Measurements from ENCODE around the gene SVEP1. TPM values are rescaled to one million over a fixed set of nuclear protein-coding genes. Genes with fewer than 3 reads are reported as not detected.

SVEP1 gene
- total and polyA plus RNA-seq, 2 of the 13 experiments (the other 11 are each of a cell fraction or from before 2014, with no cell fraction given): not detected

DNA sequence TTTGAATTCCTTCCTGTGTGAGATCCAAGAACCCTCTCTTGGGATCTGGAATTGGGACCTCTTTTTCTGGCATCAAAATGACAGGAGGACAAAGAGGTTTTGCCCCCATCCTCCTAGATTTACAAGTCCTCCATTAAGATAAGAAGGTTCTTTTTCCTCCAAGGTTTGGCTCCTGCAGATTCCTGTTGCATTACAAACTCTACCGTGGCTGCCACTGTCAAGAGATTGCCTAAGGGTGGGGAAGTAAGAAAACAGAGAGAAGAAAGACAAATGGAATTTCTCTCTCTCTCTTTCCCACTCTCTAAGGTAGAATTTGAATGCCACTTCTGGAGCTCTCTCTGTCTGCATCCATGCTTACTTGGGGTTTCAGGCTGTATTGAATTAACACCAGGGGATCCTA lies 12.0 kb upstream of the SVEP1 start:
- Histone ChIP-seq H3K4me2 (ENCODE audit: low read depth, low read length) (no peak overlapping the region), H3K4me3 (replicated peaks in 1 of 3; ENCODE audit: insufficient read depth in 1 of 3, low read depth in 2 of 3, low read length in 3 of 3) (no peak overlapping the region), H3K79me2 (ENCODE audit: insufficient read depth, low read length) (no peaks in the 10 kb centered on the region), H3K27ac (ENCODE audit: extremely low read length, insufficient read depth, low read length) (no peak overlapping the region), H3K4me1 (ENCODE audit: insufficient read depth, low read length) (no peaks in the 10 kb centered on the region), H2AFZ (ENCODE audit: low read length) (no peak overlapping the region), H3K9me3 (ENCODE audit: low read length) (no peaks in the 10 kb centered on the region), H4K20me1 (ENCODE audit: insufficient read depth, low read length) (no peaks in the 10 kb centered on the region), H3K27me3 (ENCODE audit: control insufficient read depth in 1 of 2, insufficient read depth in 2 of 2, low read length in 2 of 2) (no peaks in the 10 kb centered on the region), H3K36me3 (replicated peaks in 1 of 2; ENCODE audit: control insufficient read depth in 1 of 2, insufficient read depth in 2 of 2, low read length in 2 of 2) (no peaks in the 10 kb centered on the region), H3K9ac (ENCODE audit: insufficient read depth, low read depth, low read length) (no peak overlapping the region)
- CTCF ChIA-PET (ENCODE audit: low intra/inter-chr PET ratio, low total read pairs): no interaction called here
- intact Hi-C loops (cut with micrococcal nuclease; ENCODE audit: unreplicated experiment): no loop called here
- no peak for TF ChIP-seq ZC3H4 (CRISPR knock-in tag; IDR thresholded peaks at IDR 0.05; ENCODE audit: borderline replicate concordance)
- DNase-seq (ENCODE audit: low spot score) (no peak), FAIRE-seq (no peak), ATAC-seq (no peak)
- POLR2A ChIA-PET: no interaction called here
- in situ Hi-C loops (cut with HindIII; ENCODE audit: extremely low pct_ligation_motif_present, low pct_unique_long_range_greater_than_20kb): no loop called here
- 0% methylated on average over 1 of the region's 1 CpG for WGBS (ENCODE audit: low lambda C conversion rate)
- BruUV-seq (replicated peaks): no TSS peak

- Histone ChIP-seq H3K9me3 (ENCODE audit: low read length) (no peaks in the 10 kb centered on the region), H3K79me2 (ENCODE audit: insufficient read depth, low read length) (no peaks in the 10 kb centered on the region), H4K20me1 (ENCODE audit: insufficient read depth, low read length) (no peaks in the 10 kb centered on the region), H3K36me3 (replicated peaks in 1 of 2; ENCODE audit: control insufficient read depth in 1 of 2, insufficient read depth in 2 of 2, low read length in 2 of 2) (no peaks in the 10 kb centered on the region), H3K9ac (ENCODE audit: insufficient read depth, low read depth, low read length) (no peak overlapping the region), H3K27ac (ENCODE audit: extremely low read length, insufficient read depth, low read length) (no peak overlapping the region), H3K4me3 (replicated peaks in 1 of 3; ENCODE audit: insufficient read depth in 1 of 3, low read depth in 2 of 3, low read length in 3 of 3) (no peak overlapping the region), H2AFZ (ENCODE audit: low read length) (no peak overlapping the region), H3K4me2 (ENCODE audit: low read depth, low read length) (no peak overlapping the region), H3K4me1 (ENCODE audit: insufficient read depth, low read length) (no peaks in the 10 kb centered on the region), H3K27me3 (ENCODE audit: control insufficient read depth in 1 of 2, insufficient read depth in 2 of 2, low read length in 2 of 2) (no peaks in the 10 kb centered on the region)
- FAIRE-seq (no peak), DNase-seq (ENCODE audit: low spot score) (no peak), ATAC-seq (no peak)
- in situ Hi-C loops (cut with HindIII; ENCODE audit: extremely low pct_ligation_motif_present, low pct_unique_long_range_greater_than_20kb): no loop called here
- CTCF ChIA-PET (ENCODE audit: low intra/inter-chr PET ratio, low total read pairs): no interaction called here
- POLR2A ChIA-PET: no interaction called here
- 7% methylated on average over 1 of the region's 1 CpG for WGBS (ENCODE audit: low lambda C conversion rate)
- no TSS peak for BruUV-seq (replicated peaks)
- intact Hi-C loops (cut with micrococcal nuclease; ENCODE audit: unreplicated experiment): no loop called here
- TF ChIP-seq HNF4G (IDR thresholded peaks at IDR 0.05; ENCODE audit: borderline replicate concordance, low read depth, low read length) (no peak), HNF4G (CRISPR knock-in tag; IDR thresholded peaks at IDR 0.05; ENCODE audit: borderline replicate concordance, low read depth) (no peak), KDM2A (CRISPR knock-in tag; IDR thresholded peaks at IDR 0.05; ENCODE audit: borderline replicate concordance, low read depth) (no peak), U2AF2 (IDR thresholded peaks at IDR 0.05; ENCODE audit: low read depth, low read length) (no peak), ZNF556 (CRISPR knock-in tag; IDR thresholded peaks at IDR 0.05; ENCODE audit: borderline replicate concordance) (no peak), ZNF780A (CRISPR knock-in tag; IDR thresholded peaks at IDR 0.05) (no peak), ZNF124 (CRISPR knock-in tag; IDR thresholded peaks at IDR 0.05) (no peak), ELF3 (CRISPR knock-in tag; IDR thresholded peaks at IDR 0.05) (no peak), ZNF776 (CRISPR knock-in tag; IDR thresholded peaks at IDR 0.05) (no peak), GZF1 (CRISPR knock-in tag; IDR thresholded peaks at IDR 0.05) (no peak), ZNF317 (CRISPR knock-in tag; IDR thresholded peaks at IDR 0.05) (no peak), CBX1 (IDR thresholded peaks at IDR 0.05; ENCODE audit: low read depth) (no peak), ZNF775 (CRISPR knock-in tag; IDR thresholded peaks at IDR 0.05; ENCODE audit: borderline replicate concordance) (no peak), JARID2 (CRISPR knock-in tag; IDR thresholded peaks at IDR 0.05; ENCODE audit: insufficient replicate concordance) (no peak), PAXIP1 (CRISPR knock-in tag; conservative IDR thresholded peaks at IDR 0.05) (no peak)
- TF ChIP-seq, protein P1, sequence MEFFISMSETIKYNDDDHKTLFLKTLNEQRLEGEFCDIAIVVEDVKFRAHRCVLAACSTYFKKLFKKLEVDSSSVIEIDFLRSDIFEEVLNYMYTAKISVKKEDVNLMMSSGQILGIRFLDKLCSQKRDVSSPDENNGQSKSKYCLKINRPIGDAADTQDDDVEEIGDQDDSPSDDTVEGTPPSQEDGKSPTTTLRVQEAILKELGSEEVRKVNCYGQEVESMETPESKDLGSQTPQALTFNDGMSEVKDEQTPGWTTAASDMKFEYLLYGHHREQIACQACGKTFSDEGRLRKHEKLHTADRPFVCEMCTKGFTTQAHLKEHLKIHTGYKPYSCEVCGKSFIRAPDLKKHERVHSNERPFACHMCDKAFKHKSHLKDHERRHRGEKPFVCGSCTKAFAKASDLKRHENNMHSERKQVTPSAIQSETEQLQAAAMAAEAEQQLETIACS (CRISPR knock-in tag; IDR thresholded peaks at IDR 0.05): no peak
Observed at GRCh38 chr9:110590816-110591215, 11.3 kb upstream of the SVEP1 start.

All from HepG2 (cell line).